Measurements from ENCODE around the gene FYN.

The FYN gene

GRCh38 chr6:111829581-111829980 lies 43.7 kb downstream of the FYN start:
- DNase-seq: no peak

GRCh38 chr6:111828809-111829208 lies 44.4 kb downstream of the FYN start:
- DNase-seq: no peak

GRCh38 chr6:111825439-111826086 lies 47.7 kb downstream of the FYN start:
- no peak for DNase-seq

GRCh38 chr6:111824608-111825337 lies 48.5 kb downstream of the FYN start:
- DNase-seq: no peak

- DNase-seq: no peak
Observed at GRCh38 chr6:111823831-111824607, 49.2 kb downstream of the FYN start.

GRCh38 chr6:111823012-111823411 lies 50.2 kb downstream of the FYN start:
- DNase-seq: no peak

- no peak for DNase-seq
Observed at GRCh38 chr6:111819458-111819857, 53.8 kb downstream of the FYN start.

GRCh38 chr6:111818539-111819226 lies 54.6 kb downstream of the FYN start:
- no peak for DNase-seq

- no peak for DNase-seq
Observed at GRCh38 chr6:111817451-111818120, 55.7 kb downstream of the FYN start.

GRCh38 chr6:111813677-111814310 lies 59.5 kb downstream of the FYN start:
- DNase-seq: no peak

- DNase-seq: no peak
Observed at GRCh38 chr6:111813237-111813636, 60.0 kb downstream of the FYN start.

- DNase-seq: no peak
Observed at GRCh38 chr6:111812060-111813038, 60.9 kb downstream of the FYN start.

GRCh38 chr6:111810294-111811131 lies 62.7 kb downstream of the FYN start:
- no peak for DNase-seq

GRCh38 chr6:111809766-111810165 lies 63.5 kb downstream of the FYN start:
- DNase-seq: no peak

- no peak for DNase-seq
Observed at GRCh38 chr6:111809264-111809663, 64.0 kb downstream of the FYN start.

GRCh38 chr6:111808493-111808892 lies 64.8 kb downstream of the FYN start:
- DNase-seq: no peak

- no peak for DNase-seq
Observed at GRCh38 chr6:111806561-111807497, 66.4 kb downstream of the FYN start.

- DNase-seq: no peak
Observed at GRCh38 chr6:111806165-111806547, 67.1 kb downstream of the FYN start.
